A549 (cell line): ENCODE data around the gene RORB.

Experiments
- CHD2 ChIP-seq: fragments of 150-350 bp; IDR thresholded peaks from 2 replicates; pipeline ENCODE4 v1.6.1; 2014; ENCODE audit warnings: low read length; ENCODE audit not compliant: partially characterized antibody
- CTCF ChIP-seq: fragments of >200 bp; sonication (Bioruptor Twin); formaldehyde crosslinking; IDR thresholded peaks from 3 replicates; pipeline ENCODE4 v1.5.1; 2016
- ESRRA ChIP-seq: fragments of 150-350 bp; IDR thresholded peaks from 2 replicates; pipeline ENCODE4 v1.6.1; 2014; ENCODE audit warnings: mild to moderate bottlenecking, low read length, borderline replicate concordance
- HMGXB4 ChIP-seq: fragments of 250-450 bp; sonication (Bioruptor Pico); IDR thresholded peaks from 2 replicates; pipeline ENCODE4 v1.5.0; 2021; ENCODE audit warnings: mild to moderate bottlenecking, moderate library complexity, borderline replicate concordance
- MYC ChIP-seq: IDR thresholded peaks from 2 replicates; pipeline ENCODE4 v1.6.1; 2012; ENCODE audit warnings: mild to moderate bottlenecking, inconsistent platforms, low read length, improper control_type of control experiment, borderline replicate concordance
- POLR2A ChIP-seq: IDR thresholded peaks from 2 replicates; pipeline ENCODE4 v1.6.1; 2012; ENCODE audit warnings: mild to moderate bottlenecking, low read length
- RCOR1 ChIP-seq: fragments of 150-350 bp; IDR thresholded peaks from 2 replicates; pipeline ENCODE4 v1.6.1; 2014; ENCODE audit warnings: antibody characterized with exemption, low read length, low read depth
- RFX5 ChIP-seq: fragments of 450-650 bp; IDR thresholded peaks from 2 replicates; pipeline ENCODE4 v1.7.1; 2014; ENCODE audit warnings: antibody characterized with exemption, mild to moderate bottlenecking, moderate library complexity
- USF2 ChIP-seq: fragments of 450-650 bp; IDR thresholded peaks from 2 replicates; pipeline ENCODE4 v1.6.1; 2014; ENCODE audit warnings: antibody characterized with exemption

GRCh38 chr9:74496406-74496805, 729 bp upstream of the RORB start:
- TF ChIP-seq RCOR1 (no peak), ESRRA (no peak), HMGXB4 (CRISPR knock-in tag) (no peak), MYC (no peak), POLR2A (no peak), RFX5 (no peak), CTCF (no peak), CHD2 (no peak), USF2 (no peak)
